GM23338 (cell line): ENCODE results near the gene ZBTB7C. TPM values are rescaled to one million over a fixed set of nuclear protein-coding genes. Genes with fewer than 3 reads are reported as not detected.

ENCODE experiments used
- ATAC-seq: fragments of 200-7000 bp; cut with Tn5 transposase; 3 replicates; pipeline ENCODE4 v1.9.1; 2020
- DNase-seq: peaks from one replicate; pipeline ENCODE4 v3.0.0-alpha.2; 2015; ENCODE audit warnings: low spot score
- H2AFZ ChIP-seq: fragments of 200-600 bp; sonication (generic); 2 replicates; pipeline ENCODE4 v1.8.0; 2016; ENCODE audit warnings: antibody characterized with exemption, mild to moderate bottlenecking, moderate library complexity
- H3F3A ChIP-seq: fragments of 200-600 bp; sonication (generic); replicated peaks from 2 replicates; pipeline ENCODE4 v1.8.0; 2017; ENCODE audit warnings: antibody characterized with exemption, mixed run types, low read depth
- H3K27ac ChIP-seq: fragments of 200-600 bp; sonication (generic); 2 replicates; pipeline ENCODE4 v1.6.1; 2016; ENCODE audit warnings: low read depth
- H3K27me3 ChIP-seq: fragments of 200-600 bp; sonication (generic); 2 replicates; pipeline ENCODE4 v1.8.0; 2016; ENCODE audit warnings: mild to moderate bottlenecking, mixed run types, moderate library complexity; ENCODE audit not compliant: insufficient read depth
- H3K36me3 ChIP-seq: fragments of 200-600 bp; sonication (generic); 2 replicates; pipeline ENCODE4 v1.8.0; 2016; ENCODE audit warnings: mild to moderate bottlenecking; ENCODE audit not compliant: insufficient read depth
- H3K4me1 ChIP-seq: fragments of 200-600 bp; sonication (generic); 2 replicates; pipeline ENCODE4 v1.8.0; 2016; ENCODE audit warnings: mild to moderate bottlenecking, moderate library complexity; ENCODE audit not compliant: insufficient read depth
- H3K4me2 ChIP-seq: fragments of 200-600 bp; sonication (generic); 2 replicates; pipeline ENCODE4 v1.7.1; 2017; ENCODE audit warnings: mixed run types
- H3K4me3 ChIP-seq: fragments of 200-600 bp; sonication (generic); 2 replicates; pipeline ENCODE4 v1.6.1; 2016; ENCODE audit warnings: mixed run types
- H3K79me2 ChIP-seq: fragments of 200-600 bp; sonication (generic); replicated peaks from 2 replicates; pipeline ENCODE4 v1.8.0; 2017; ENCODE audit warnings: mild to moderate bottlenecking; ENCODE audit not compliant: insufficient read depth
- H3K9me2 ChIP-seq: fragments of 200-600 bp; sonication (generic); 2 replicates; pipeline ENCODE4 v1.8.0; 2017; ENCODE audit not compliant: insufficient read depth
- H4K20me1 ChIP-seq: fragments of 200-600 bp; sonication (generic); replicated peaks from 2 replicates; pipeline ENCODE4 v1.8.0; 2017; ENCODE audit warnings: mild to moderate bottlenecking; ENCODE audit not compliant: insufficient read depth
- H3K27ac Mint-ChIP-seq: 2 replicates; pipeline ENCODE4 v1.8.0; 2020; ENCODE audit warnings: inconsistent platforms, mild to moderate bottlenecking, moderate library complexity, mixed read lengths
- H3K27me3 Mint-ChIP-seq: 3 replicates; pipeline ENCODE4 v1.8.0; 2022; ENCODE audit warnings: low read depth, mild to moderate bottlenecking, moderate library complexity, mixed read lengths, inconsistent platforms; ENCODE audit not compliant: insufficient read depth, poor library complexity
- H3K36me3 Mint-ChIP-seq: 3 replicates; pipeline ENCODE4 v1.8.0; 2021; ENCODE audit warnings: low read depth, mild to moderate bottlenecking, inconsistent platforms, moderate library complexity, mixed read lengths
- H3K4me1 Mint-ChIP-seq: 3 replicates; pipeline ENCODE4 v1.8.0; 2020; ENCODE audit warnings: mild to moderate bottlenecking, inconsistent platforms, mixed read lengths
- H3K4me3 Mint-ChIP-seq: 3 replicates; pipeline ENCODE4 v1.8.0; 2021; ENCODE audit warnings: moderate library complexity, mild to moderate bottlenecking, inconsistent platforms, mixed read lengths
- H3K9me3 Mint-ChIP-seq: 3 replicates; pipeline ENCODE4 v1.8.0; 2020; ENCODE audit warnings: moderate library complexity, mild to moderate bottlenecking, inconsistent platforms, mixed read lengths
- CREB1 ChIP-seq: fragments of 250-450 bp; sonication (Bioruptor Pico); IDR thresholded peaks from 2 replicates; pipeline ENCODE4 v1.5.0; 2020; ENCODE audit warnings: low read depth, mild to moderate bottlenecking, moderate library complexity
- CTCF ChIP-seq, 2 experiments: fragments of 200-600 bp in 1 of 2; sonication (generic) in 1 of 2; conservative IDR thresholded peaks; 2 replicates each; pipeline versions ENCODE4 v1.5.1 to v1.6.1; 2016 to 2017; ENCODE audit warnings: antibody characterized with exemption in 2 of 2, low read depth in 2 of 2, mild to moderate bottlenecking in 2 of 2, moderate library complexity in 1 of 2
- ETS1 ChIP-seq: IDR thresholded peaks from 2 replicates; pipeline ENCODE4 v1.6.1; 2016; ENCODE audit warnings: antibody characterized with exemption
- EZH2 ChIP-seq: fragments of 200-600 bp; sonication (generic); IDR thresholded peaks from one replicate; pipeline ENCODE4 v1.8.0; 2017; ENCODE audit warnings: antibody characterized with exemption, mild to moderate bottlenecking, low read depth; ENCODE audit not compliant: unreplicated experiment
- EZH2phosphoT487 ChIP-seq: fragments of 200-600 bp; sonication (generic); IDR thresholded peaks from one replicate; pipeline ENCODE4 v1.8.1; 2018; ENCODE audit warnings: antibody characterized with exemption; ENCODE audit not compliant: unreplicated experiment
- JUNB ChIP-seq: IDR thresholded peaks from one replicate; pipeline ENCODE4 v1.6.1; 2016; ENCODE audit warnings: antibody characterized with exemption; ENCODE audit not compliant: unreplicated experiment
- NANOG ChIP-seq: IDR thresholded peaks from 2 replicates; pipeline ENCODE4 v1.6.1; 2016; ENCODE audit warnings: antibody characterized with exemption, borderline replicate concordance
- ZNF114 ChIP-seq: fragments of 250-450 bp; sonication (Bioruptor Pico); IDR thresholded peaks from 2 replicates; pipeline ENCODE4 v1.5.0; 2020; ENCODE audit warnings: mild to moderate bottlenecking, moderate library complexity
- ZNF331 ChIP-seq: fragments of 250-450 bp; sonication (Bioruptor Pico); IDR thresholded peaks from 2 replicates; pipeline ENCODE4 v1.5.0; 2020; ENCODE audit warnings: low read depth, mild to moderate bottlenecking, moderate library complexity
- polyA plus RNA-seq: library from polyadenylated mRNA; unstranded; fragments of >200 nt; fragmentation: Nextera tagmentation; extraction: Ambion mirVana; gene quantifications from 2 replicates; pipeline ENCODE4 v1.2.1, GENCODE V29; 2016
- total RNA-seq: library from RNA; depleted of rRNA; stranded (reverse); fragments of >200 nt; shearing (Covaris generic); gene quantifications from 2 replicates; pipeline ENCODE4 v1.2.3, GENCODE V29; 2014
- TF ChIP-seq, protein P1 (sequence below): IDR thresholded peaks from one replicate; pipeline ENCODE4 v1.6.1; 2018; ENCODE audit warnings: antibody characterized with exemption; ENCODE audit not compliant: unreplicated experiment
- TF ChIP-seq, protein P2 (sequence below): fragments of 250-450 bp; sonication (Bioruptor Pico); IDR thresholded peaks from 2 replicates; pipeline ENCODE4 v1.5.0; 2020; ENCODE audit warnings: mild to moderate bottlenecking, moderate library complexity

Gene ZBTB7C
- total and polyA plus RNA-seq, 2 experiments from 2014 or later = 0.03 to 0.14 TPM

DNA sequence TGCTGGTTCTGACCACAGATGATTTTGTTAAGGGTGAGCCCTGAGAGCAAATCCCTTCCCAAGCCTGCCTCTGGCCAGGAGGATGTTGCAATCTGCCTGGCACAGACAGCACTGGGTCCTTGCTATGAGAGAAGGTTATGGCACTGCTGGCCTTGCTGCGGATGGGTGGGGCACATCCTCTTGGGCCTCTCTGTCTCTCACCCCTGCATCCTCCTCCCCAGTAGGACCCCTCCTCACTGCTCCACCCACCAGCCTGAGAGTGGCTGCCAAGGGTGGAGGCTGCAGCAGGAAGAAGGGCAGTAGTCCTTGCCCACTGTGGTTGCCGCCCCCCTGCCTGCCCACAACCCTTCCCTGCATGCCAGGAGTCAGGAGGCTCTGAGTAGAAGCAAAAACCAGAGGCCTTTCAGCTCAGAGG is 180.9 kb downstream of the ZBTB7C start:
- Histone ChIP-seq H3K4me2 (no peak overlapping the region), H3K9me2 (no peaks in the 10 kb centered on the region), H3K27ac (no peak overlapping the region), H4K20me1 (no peaks in the 10 kb centered on the region; the same call in 1 of the 2 replicates), H2AFZ (no peak overlapping the region), H3K36me3 (no peaks in the 10 kb centered on the region), H3K4me1 (peaks cover 3% of the 10 kb centered on the region; the same call in 1 of the 2 replicates), H3K27me3 (no peaks in the 10 kb centered on the region), H3K79me2 (no peaks in the 10 kb centered on the region), H3F3A (0 out of 2 replicates have a peak, but pooled peaks cover 3% of the 10 kb centered on the region), H3K4me3 (no peak overlapping the region)
- no peak overlapping the region for H3K27ac Mint-ChIP-seq
- DNase-seq (no peak), ATAC-seq (no peak)
- peaks cover 13% of the 10 kb centered on the region for H3K4me1 Mint-ChIP-seq
- no peaks in the 10 kb centered on the region for H3K9me3 Mint-ChIP-seq
- TF ChIP-seq, protein P1, sequence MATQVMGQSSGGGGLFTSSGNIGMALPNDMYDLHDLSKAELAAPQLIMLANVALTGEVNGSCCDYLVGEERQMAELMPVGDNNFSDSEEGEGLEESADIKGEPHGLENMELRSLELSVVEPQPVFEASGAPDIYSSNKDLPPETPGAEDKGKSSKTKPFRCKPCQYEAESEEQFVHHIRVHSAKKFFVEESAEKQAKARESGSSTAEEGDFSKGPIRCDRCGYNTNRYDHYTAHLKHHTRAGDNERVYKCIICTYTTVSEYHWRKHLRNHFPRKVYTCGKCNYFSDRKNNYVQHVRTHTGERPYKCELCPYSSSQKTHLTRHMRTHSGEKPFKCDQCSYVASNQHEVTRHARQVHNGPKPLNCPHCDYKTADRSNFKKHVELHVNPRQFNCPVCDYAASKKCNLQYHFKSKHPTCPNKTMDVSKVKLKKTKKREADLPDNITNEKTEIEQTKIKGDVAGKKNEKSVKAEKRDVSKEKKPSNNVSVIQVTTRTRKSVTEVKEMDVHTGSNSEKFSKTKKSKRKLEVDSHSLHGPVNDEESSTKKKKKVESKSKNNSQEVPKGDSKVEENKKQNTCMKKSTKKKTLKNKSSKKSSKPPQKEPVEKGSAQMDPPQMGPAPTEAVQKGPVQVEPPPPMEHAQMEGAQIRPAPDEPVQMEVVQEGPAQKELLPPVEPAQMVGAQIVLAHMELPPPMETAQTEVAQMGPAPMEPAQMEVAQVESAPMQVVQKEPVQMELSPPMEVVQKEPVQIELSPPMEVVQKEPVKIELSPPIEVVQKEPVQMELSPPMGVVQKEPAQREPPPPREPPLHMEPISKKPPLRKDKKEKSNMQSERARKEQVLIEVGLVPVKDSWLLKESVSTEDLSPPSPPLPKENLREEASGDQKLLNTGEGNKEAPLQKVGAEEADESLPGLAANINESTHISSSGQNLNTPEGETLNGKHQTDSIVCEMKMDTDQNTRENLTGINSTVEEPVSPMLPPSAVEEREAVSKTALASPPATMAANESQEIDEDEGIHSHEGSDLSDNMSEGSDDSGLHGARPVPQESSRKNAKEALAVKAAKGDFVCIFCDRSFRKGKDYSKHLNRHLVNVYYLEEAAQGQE = no peak
- TF ChIP-seq CREB1 (CRISPR knock-in tag) (no peak), ZNF331 (CRISPR knock-in tag) (no peak), ETS1 (no peak), JUNB (no peak), NANOG (no peak), ZNF114 (CRISPR knock-in tag) (no peak), CTCF (conservative IDR thresholded peaks at IDR 0.05; ENCODE audit: low read depth in 2 of 2) (no peak), EZH2 (no peak), EZH2phosphoT487 (no peak)
- TF ChIP-seq, protein P2, sequence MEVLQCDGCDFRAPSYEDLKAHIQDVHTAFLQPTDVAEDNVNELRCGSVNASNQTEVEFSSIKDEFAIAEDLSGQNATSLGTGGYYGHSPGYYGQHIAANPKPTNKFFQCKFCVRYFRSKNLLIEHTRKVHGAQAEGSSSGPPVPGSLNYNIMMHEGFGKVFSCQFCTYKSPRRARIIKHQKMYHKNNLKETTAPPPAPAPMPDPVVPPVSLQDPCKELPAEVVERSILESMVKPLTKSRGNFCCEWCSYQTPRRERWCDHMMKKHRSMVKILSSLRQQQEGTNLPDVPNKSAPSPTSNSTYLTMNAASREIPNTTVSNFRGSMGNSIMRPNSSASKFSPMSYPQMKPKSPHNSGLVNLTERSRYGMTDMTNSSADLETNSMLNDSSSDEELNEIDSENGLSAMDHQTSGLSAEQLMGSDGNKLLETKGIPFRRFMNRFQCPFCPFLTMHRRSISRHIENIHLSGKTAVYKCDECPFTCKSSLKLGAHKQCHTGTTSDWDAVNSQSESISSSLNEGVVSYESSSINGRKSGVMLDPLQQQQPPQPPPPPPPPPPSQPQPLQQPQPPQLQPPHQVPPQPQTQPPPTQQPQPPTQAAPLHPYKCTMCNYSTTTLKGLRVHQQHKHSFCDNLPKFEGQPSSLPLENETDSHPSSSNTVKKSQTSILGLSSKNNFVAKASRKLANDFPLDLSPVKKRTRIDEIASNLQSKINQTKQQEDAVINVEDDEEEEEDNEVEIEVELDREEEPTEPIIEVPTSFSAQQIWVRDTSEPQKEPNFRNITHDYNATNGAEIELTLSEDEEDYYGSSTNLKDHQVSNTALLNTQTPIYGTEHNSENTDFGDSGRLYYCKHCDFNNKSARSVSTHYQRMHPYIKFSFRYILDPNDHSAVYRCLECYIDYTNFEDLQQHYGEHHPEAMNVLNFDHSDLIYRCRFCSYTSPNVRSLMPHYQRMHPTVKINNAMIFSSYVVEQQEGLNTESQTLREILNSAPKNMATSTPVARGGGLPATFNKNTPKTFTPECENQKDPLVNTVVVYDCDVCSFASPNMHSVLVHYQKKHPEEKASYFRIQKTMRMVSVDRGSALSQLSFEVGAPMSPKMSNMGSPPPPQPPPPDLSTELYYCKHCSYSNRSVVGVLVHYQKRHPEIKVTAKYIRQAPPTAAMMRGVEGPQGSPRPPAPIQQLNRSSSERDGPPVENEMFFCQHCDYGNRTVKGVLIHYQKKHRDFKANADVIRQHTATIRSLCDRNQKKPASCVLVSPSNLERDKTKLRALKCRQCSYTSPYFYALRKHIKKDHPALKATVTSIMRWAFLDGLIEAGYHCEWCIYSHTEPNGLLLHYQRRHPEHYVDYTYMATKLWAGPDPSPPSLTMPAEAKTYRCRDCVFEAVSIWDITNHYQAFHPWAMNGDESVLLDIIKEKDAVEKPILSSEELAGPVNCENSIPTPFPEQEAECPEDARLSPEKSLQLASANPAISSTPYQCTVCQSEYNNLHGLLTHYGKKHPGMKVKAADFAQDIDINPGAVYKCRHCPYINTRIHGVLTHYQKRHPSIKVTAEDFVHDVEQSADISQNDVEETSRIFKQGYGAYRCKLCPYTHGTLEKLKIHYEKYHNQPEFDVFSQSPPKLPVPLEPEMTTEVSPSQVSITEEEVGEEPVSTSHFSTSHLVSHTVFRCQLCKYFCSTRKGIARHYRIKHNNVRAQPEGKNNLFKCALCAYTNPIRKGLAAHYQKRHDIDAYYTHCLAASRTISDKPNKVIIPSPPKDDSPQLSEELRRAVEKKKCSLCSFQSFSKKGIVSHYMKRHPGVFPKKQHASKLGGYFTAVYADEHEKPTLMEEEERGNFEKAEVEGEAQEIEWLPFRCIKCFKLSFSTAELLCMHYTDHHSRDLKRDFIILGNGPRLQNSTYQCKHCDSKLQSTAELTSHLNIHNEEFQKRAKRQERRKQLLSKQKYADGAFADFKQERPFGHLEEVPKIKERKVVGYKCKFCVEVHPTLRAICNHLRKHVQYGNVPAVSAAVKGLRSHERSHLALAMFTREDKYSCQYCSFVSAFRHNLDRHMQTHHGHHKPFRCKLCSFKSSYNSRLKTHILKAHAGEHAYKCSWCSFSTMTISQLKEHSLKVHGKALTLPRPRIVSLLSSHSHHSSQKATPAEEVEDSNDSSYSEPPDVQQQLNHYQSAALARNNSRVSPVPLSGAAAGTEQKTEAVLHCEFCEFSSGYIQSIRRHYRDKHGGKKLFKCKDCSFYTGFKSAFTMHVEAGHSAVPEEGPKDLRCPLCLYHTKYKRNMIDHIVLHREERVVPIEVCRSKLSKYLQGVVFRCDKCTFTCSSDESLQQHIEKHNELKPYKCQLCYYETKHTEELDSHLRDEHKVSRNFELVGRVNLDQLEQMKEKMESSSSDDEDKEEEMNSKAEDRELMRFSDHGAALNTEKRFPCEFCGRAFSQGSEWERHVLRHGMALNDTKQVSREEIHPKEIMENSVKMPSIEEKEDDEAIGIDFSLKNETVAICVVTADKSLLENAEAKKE (CRISPR knock-in tag) = no peak
- H3K36me3 Mint-ChIP-seq = no peaks in the 10 kb centered on the region
- no peaks in the 10 kb centered on the region for H3K27me3 Mint-ChIP-seq
- H3K4me3 Mint-ChIP-seq = no peak overlapping the region
